ENCODE results near the gene CDRT15. TPM values are rescaled to one million over a fixed set of nuclear protein-coding genes. Genes with fewer than 3 reads are reported as not detected.
"Not testable (repeated sequence)": the region's sequence is repeated elsewhere in the genome, so short reads cannot be mapped to it uniquely, and the experiment has no call there.

Gene CDRT15
- total RNA-seq, 1 experiment from 2014 or later = not detected

GRCh38 chr17:14199601-14200000 lies 37.1 kb downstream of the CDRT15 start:
- peaks cover 5% of the 10 kb centered on the region for H3K4me1 ChIP-seq (ENCODE audit: low read length)
- H3K79me2 ChIP-seq (ENCODE audit: low read length) = peaks cover 32% of the 10 kb centered on the region; the same call in 1 of the 2 replicates
- no peaks in the 10 kb centered on the region for H3K36me3 ChIP-seq (ENCODE audit: insufficient read depth, low read length)
- H3K4me2 ChIP-seq (ENCODE audit: low read depth, low read length, poor library complexity, severe bottlenecking) = no peak overlapping the region
- H4K20me1 ChIP-seq (ENCODE audit: insufficient read depth, low read depth, low read length) = no peaks in the 10 kb centered on the region
- DNase-seq = no peak
- no peaks in the 10 kb centered on the region for H3K9me2 ChIP-seq (replicated peaks; ENCODE audit: insufficient read depth, low read length)
- no peak overlapping the region for H2AFZ ChIP-seq (ENCODE audit: low read length)
- no peaks in the 10 kb centered on the region for H3K9me3 ChIP-seq (ENCODE audit: low read length)
- H3K27ac ChIP-seq (ENCODE audit: low read length) = no peak overlapping the region
- no peak overlapping the region for H3K9ac ChIP-seq (ENCODE audit: low read length)
- no peak overlapping the region for H3K4me3 ChIP-seq (ENCODE audit: low read length)
- no peaks in the 10 kb centered on the region for H3K27me3 ChIP-seq (ENCODE audit: low read length)

- no peak overlapping the region for H3K4me3 ChIP-seq (ENCODE audit: low read length)
- H3K4me2 ChIP-seq (ENCODE audit: low read depth, low read length, poor library complexity, severe bottlenecking) = no peak overlapping the region
- no peaks in the 10 kb centered on the region for H3K9me3 ChIP-seq (ENCODE audit: low read length)
- no peak overlapping the region for H3K27ac ChIP-seq (ENCODE audit: low read length)
- peaks cover 32% of the 10 kb centered on the region; the same call in 1 of the 2 replicates for H3K79me2 ChIP-seq (ENCODE audit: low read length)
- no peaks in the 10 kb centered on the region for H3K9me2 ChIP-seq (replicated peaks; ENCODE audit: insufficient read depth, low read length)
- no peaks in the 10 kb centered on the region for H3K27me3 ChIP-seq (ENCODE audit: low read length)
- H3K4me1 ChIP-seq (ENCODE audit: low read length) = peaks cover 5% of the 10 kb centered on the region
- H3K36me3 ChIP-seq (ENCODE audit: insufficient read depth, low read length) = no peaks in the 10 kb centered on the region
- no peak for DNase-seq
- H4K20me1 ChIP-seq (ENCODE audit: insufficient read depth, low read depth, low read length) = no peaks in the 10 kb centered on the region
- no peak overlapping the region for H2AFZ ChIP-seq (ENCODE audit: low read length)
- H3K9ac ChIP-seq (ENCODE audit: low read length) = no peak overlapping the region
Measured at GRCh38 chr17:14198575-14198974, 38.1 kb downstream of the CDRT15 start.

- no peak overlapping the region for H3K9ac ChIP-seq (ENCODE audit: low read length)
- no peak overlapping the region for H3K4me2 ChIP-seq (ENCODE audit: low read depth, low read length, poor library complexity, severe bottlenecking)
- no peaks in the 10 kb centered on the region for H3K36me3 ChIP-seq (ENCODE audit: insufficient read depth, low read length)
- H3K4me3 ChIP-seq (ENCODE audit: low read length) = no peak overlapping the region
- no peaks in the 10 kb centered on the region for H4K20me1 ChIP-seq (ENCODE audit: insufficient read depth, low read depth, low read length)
- no peak overlapping the region for H3K27ac ChIP-seq (ENCODE audit: low read length)
- peaks cover 32% of the 10 kb centered on the region; the same call in 1 of the 2 replicates for H3K79me2 ChIP-seq (ENCODE audit: low read length)
- DNase-seq = no peak
- no peaks in the 10 kb centered on the region for H3K9me3 ChIP-seq (ENCODE audit: low read length)
- H2AFZ ChIP-seq (ENCODE audit: low read length) = no peak overlapping the region
- no peaks in the 10 kb centered on the region for H3K27me3 ChIP-seq (ENCODE audit: low read length)
- H3K9me2 ChIP-seq (replicated peaks; ENCODE audit: insufficient read depth, low read length) = no peaks in the 10 kb centered on the region
- peaks cover 5% of the 10 kb centered on the region for H3K4me1 ChIP-seq (ENCODE audit: low read length)
Measured at GRCh38 chr17:14198013-14198412, 38.6 kb downstream of the CDRT15 start.

GRCh38 chr17:14197586-14197985 lies 39.1 kb downstream of the CDRT15 start:
- Histone ChIP-seq H3K79me2 (ENCODE audit: low read length) (peaks cover 29% of the 10 kb centered on the region; the same call in 1 of the 2 replicates), H3K9ac (ENCODE audit: low read length) (no peak overlapping the region), H3K9me3 (ENCODE audit: low read length) (no peaks in the 10 kb centered on the region), H3K4me1 (ENCODE audit: low read length) (peaks cover 5% of the 10 kb centered on the region), H4K20me1 (ENCODE audit: insufficient read depth, low read depth, low read length) (no peaks in the 10 kb centered on the region), H2AFZ (ENCODE audit: low read length) (no peak overlapping the region), H3K4me2 (ENCODE audit: low read depth, low read length, poor library complexity, severe bottlenecking) (no peak overlapping the region), H3K9me2 (replicated peaks; ENCODE audit: insufficient read depth, low read length) (no peaks in the 10 kb centered on the region), H3K27ac (ENCODE audit: low read length) (no peak overlapping the region), H3K36me3 (ENCODE audit: insufficient read depth, low read length) (no peaks in the 10 kb centered on the region), H3K4me3 (ENCODE audit: low read length) (no peak overlapping the region), H3K27me3 (ENCODE audit: low read length) (no peaks in the 10 kb centered on the region)
- no peak for DNase-seq

GRCh38 chr17:14197057-14197456 lies 39.6 kb downstream of the CDRT15 start:
- no peak for DNase-seq
- Histone ChIP-seq H4K20me1 (ENCODE audit: insufficient read depth, low read depth, low read length) (no peaks in the 10 kb centered on the region), H3K4me3 (ENCODE audit: low read length) (no peak overlapping the region), H3K9me3 (ENCODE audit: low read length) (no peaks in the 10 kb centered on the region), H3K79me2 (ENCODE audit: low read length) (peaks cover 29% of the 10 kb centered on the region; the same call in 1 of the 2 replicates), H2AFZ (ENCODE audit: low read length) (no peak overlapping the region), H3K4me1 (ENCODE audit: low read length) (peaks cover 5% of the 10 kb centered on the region), H3K9me2 (replicated peaks; ENCODE audit: insufficient read depth, low read length) (no peaks in the 10 kb centered on the region), H3K4me2 (ENCODE audit: low read depth, low read length, poor library complexity, severe bottlenecking) (no peak overlapping the region), H3K36me3 (ENCODE audit: insufficient read depth, low read length) (no peaks in the 10 kb centered on the region), H3K27me3 (ENCODE audit: low read length) (no peaks in the 10 kb centered on the region), H3K9ac (ENCODE audit: low read length) (no peak overlapping the region), H3K27ac (ENCODE audit: low read length) (no peak overlapping the region)

GRCh38 chr17:14196377-14196997 lies 40.2 kb downstream of the CDRT15 start:
- H4K20me1 ChIP-seq (ENCODE audit: insufficient read depth, low read depth, low read length) = no peaks in the 10 kb centered on the region
- DNase-seq = peak; percentile 55
- no peak overlapping the region for H3K4me3 ChIP-seq (ENCODE audit: low read length)
- no peak overlapping the region for H2AFZ ChIP-seq (ENCODE audit: low read length)
- H3K9ac ChIP-seq (ENCODE audit: low read length) = no peak overlapping the region
- no peaks in the 10 kb centered on the region for H3K9me3 ChIP-seq (ENCODE audit: low read length)
- H3K79me2 ChIP-seq (ENCODE audit: low read length) = peaks cover 29% of the 10 kb centered on the region; the same call in 1 of the 2 replicates
- H3K36me3 ChIP-seq (ENCODE audit: insufficient read depth, low read length) = no peaks in the 10 kb centered on the region
- no peaks in the 10 kb centered on the region for H3K9me2 ChIP-seq (replicated peaks; ENCODE audit: insufficient read depth, low read length)
- H3K27me3 ChIP-seq (ENCODE audit: low read length) = no peaks in the 10 kb centered on the region
- peaks cover 5% of the 10 kb centered on the region for H3K4me1 ChIP-seq (ENCODE audit: low read length)
- no peak overlapping the region for H3K27ac ChIP-seq (ENCODE audit: low read length)
- H3K4me2 ChIP-seq (ENCODE audit: low read depth, low read length, poor library complexity, severe bottlenecking) = no peak overlapping the region

- H3K4me3 ChIP-seq (ENCODE audit: low read length); H4K20me1 ChIP-seq (ENCODE audit: insufficient read depth, low read depth, low read length); H3K27ac ChIP-seq (ENCODE audit: low read length); H3K4me2 ChIP-seq (ENCODE audit: low read depth, low read length, poor library complexity, severe bottlenecking); H3K9me2 ChIP-seq (replicated peaks; ENCODE audit: insufficient read depth, low read length); H3K36me3 ChIP-seq (ENCODE audit: insufficient read depth, low read length); H3K9ac ChIP-seq (ENCODE audit: low read length); H3K27me3 ChIP-seq (ENCODE audit: low read length); H3K9me3 ChIP-seq (ENCODE audit: low read length); DNase-seq; H2AFZ ChIP-seq (ENCODE audit: low read length): not testable (repeated sequence)
- Histone ChIP-seq H3K4me1 (ENCODE audit: low read length) (peaks cover 17% of the 10 kb centered on the region), H3K79me2 (ENCODE audit: low read length) (peaks cover 11% of the 10 kb centered on the region; the same call in 1 of the 2 replicates)
Measured at GRCh38 chr17:14192636-14193344, 43.9 kb downstream of the CDRT15 start.

- peaks cover 17% of the 10 kb centered on the region for H3K4me1 ChIP-seq (ENCODE audit: low read length)
- not testable (repeated sequence) for H3K4me2 ChIP-seq (ENCODE audit: low read depth, low read length, poor library complexity, severe bottlenecking); H3K9me2 ChIP-seq (replicated peaks; ENCODE audit: insufficient read depth, low read length); H3K9ac ChIP-seq (ENCODE audit: low read length); H3K9me3 ChIP-seq (ENCODE audit: low read length); H4K20me1 ChIP-seq (ENCODE audit: insufficient read depth, low read depth, low read length); H3K27ac ChIP-seq (ENCODE audit: low read length); H3K4me3 ChIP-seq (ENCODE audit: low read length); H3K27me3 ChIP-seq (ENCODE audit: low read length); H2AFZ ChIP-seq (ENCODE audit: low read length); DNase-seq; H3K79me2 ChIP-seq (ENCODE audit: low read length); H3K36me3 ChIP-seq (ENCODE audit: insufficient read depth, low read length)
Measured at GRCh38 chr17:14192039-14192438, 44.6 kb downstream of the CDRT15 start.
